Upper lobe of right lung (tissue), 1 donor: ENCODE measurements around the gene IGFBP6. TPM values are rescaled to one million over a fixed set of nuclear protein-coding genes. Genes with fewer than 3 reads are reported as not detected.

ENCODE experiments used
- ATAC-seq: fragments of 200-7000 bp; cut with Tn5 transposase; one replicate; pipeline ENCODE4 v1.9.1; 2020; ENCODE audit warnings: mild to moderate bottlenecking, moderate library complexity
- DNase-seq: peaks from one replicate; pipeline ENCODE4 v3.0.0-alpha.2; 2020
- H3K27ac ChIP-seq: fragments of 200-600 bp; one replicate; pipeline ENCODE4 v1.8.0; 2022
- H3K27me3 ChIP-seq: fragments of 200-600 bp; one replicate; pipeline ENCODE4 v1.8.0; 2022; ENCODE audit warnings: mild to moderate bottlenecking
- H3K36me3 ChIP-seq: fragments of 200-600 bp; one replicate; pipeline ENCODE4 v1.8.0; 2022
- H3K4me1 ChIP-seq: fragments of 200-600 bp; one replicate; pipeline ENCODE4 v1.8.0; 2022
- H3K4me3 ChIP-seq: fragments of 200-600 bp; one replicate; pipeline ENCODE4 v1.8.0; 2022; ENCODE audit warnings: mild to moderate bottlenecking
- H3K9me3 ChIP-seq: fragments of 200-600 bp; one replicate; pipeline ENCODE4 v1.8.0; 2022
- CTCF ChIP-seq: fragments of 200-600 bp; IDR thresholded peaks from one replicate; pipeline ENCODE4 v1.8.0; 2022; ENCODE audit warnings: antibody characterized with exemption
- intact Hi-C: fragments of 100-400 bp; cut with DNase I; formaldehyde crosslinking; loops from one replicate; pipeline ENCODE4 v1.11.0; 2022
- total RNA-seq: library from RNA; stranded (reverse); fragmentation: NEBNext Ultra II Directional; extraction: Animal tissue kit (Norgen Biotek cat#: 25700); gene quantifications from one replicate; pipeline ENCODE4 v1.2.1, GENCODE V29; 2021
- donor health status: DM: no; HTN: yes; CAD: no; lungs with severe emphysema.

IGFBP6 gene
- total RNA-seq, 1 donor from 2014 or later, result 34.6 TPM

DNA sequence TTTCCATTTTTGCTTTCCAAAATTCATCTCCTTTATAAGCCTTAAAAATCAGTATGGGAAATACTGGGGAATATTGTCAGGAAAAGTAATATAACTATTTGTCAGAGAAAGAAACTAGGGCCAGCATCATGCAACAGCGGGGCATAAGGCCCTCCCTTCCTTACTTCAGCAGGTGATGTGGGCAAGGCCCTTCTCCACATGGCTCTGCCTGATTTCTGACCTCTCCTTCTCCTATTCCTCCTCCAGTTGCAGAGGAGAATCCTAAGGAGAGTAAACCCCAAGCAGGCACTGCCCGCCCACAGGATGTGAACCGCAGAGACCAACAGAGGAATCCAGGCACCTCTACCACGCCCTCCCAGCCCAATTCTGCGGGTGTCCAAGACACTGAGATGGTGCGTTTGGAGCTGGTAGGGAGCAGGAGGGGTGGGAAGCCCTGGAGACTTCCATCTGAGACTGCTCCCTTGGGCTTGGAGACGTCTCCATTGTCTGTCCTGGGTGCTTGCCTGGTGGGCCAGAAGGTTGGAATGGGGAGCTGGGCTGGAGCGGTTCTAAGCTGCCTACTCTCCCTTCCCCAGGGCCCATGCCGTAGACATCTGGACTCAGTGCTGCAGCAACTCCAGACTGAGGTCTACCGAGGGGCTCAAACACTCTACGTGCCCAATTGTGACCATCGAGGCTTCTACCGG, 3.1 kb downstream of the IGFBP6 start:
- Histone ChIP-seq H3K27me3 (no peaks in the 10 kb centered on the region), H3K4me1 (peaks cover 35% of the 10 kb centered on the region), H3K27ac (no peak overlapping the region), H3K4me3 (no peak overlapping the region), H3K9me3 (no peaks in the 10 kb centered on the region), H3K36me3 (no peaks in the 10 kb centered on the region)
- no peak for TF ChIP-seq CTCF
- DNase-seq, result no peak
- ATAC-seq, result no peak
- intact Hi-C loops, result loop anchor here (5.0 kb wide), 1 partner anchor 33 kb away; no protein-coding TSS in a partner anchor

- intact Hi-C loops, result loop anchor here (5.0 kb wide), 1 partner anchor 34 kb away; no protein-coding TSS in a partner anchor
- Histone ChIP-seq H3K4me3 (no peak overlapping the region), H3K9me3 (no peaks in the 10 kb centered on the region), H3K27ac (no peak overlapping the region), H3K36me3 (no peaks in the 10 kb centered on the region), H3K27me3 (no peaks in the 10 kb centered on the region), H3K4me1 (peaks cover 30% of the 10 kb centered on the region)
- no peak for TF ChIP-seq CTCF
- DNase-seq (no peak), ATAC-seq (no peak)
Measured at GRCh38 chr12:53101266-53101665, 3.8 kb downstream of the IGFBP6 start.

GRCh38 chr12:53101931-53102781, 4.7 kb downstream of the IGFBP6 start:
- ATAC-seq, result no peak
- intact Hi-C loops, result loop anchor here (5.0 kb wide), 1 partner anchor 35 kb away; no protein-coding TSS in a partner anchor
- H3K36me3 ChIP-seq, result no peaks in the 10 kb centered on the region
- H3K27me3 ChIP-seq, result no peaks in the 10 kb centered on the region
- no peaks in the 10 kb centered on the region for H3K9me3 ChIP-seq
- H3K27ac ChIP-seq, result no peak overlapping the region
- TF ChIP-seq CTCF, result no peak
- no peak for DNase-seq
- peaks cover 21% of the 10 kb centered on the region for H3K4me1 ChIP-seq
- no peak overlapping the region for H3K4me3 ChIP-seq

DNA sequence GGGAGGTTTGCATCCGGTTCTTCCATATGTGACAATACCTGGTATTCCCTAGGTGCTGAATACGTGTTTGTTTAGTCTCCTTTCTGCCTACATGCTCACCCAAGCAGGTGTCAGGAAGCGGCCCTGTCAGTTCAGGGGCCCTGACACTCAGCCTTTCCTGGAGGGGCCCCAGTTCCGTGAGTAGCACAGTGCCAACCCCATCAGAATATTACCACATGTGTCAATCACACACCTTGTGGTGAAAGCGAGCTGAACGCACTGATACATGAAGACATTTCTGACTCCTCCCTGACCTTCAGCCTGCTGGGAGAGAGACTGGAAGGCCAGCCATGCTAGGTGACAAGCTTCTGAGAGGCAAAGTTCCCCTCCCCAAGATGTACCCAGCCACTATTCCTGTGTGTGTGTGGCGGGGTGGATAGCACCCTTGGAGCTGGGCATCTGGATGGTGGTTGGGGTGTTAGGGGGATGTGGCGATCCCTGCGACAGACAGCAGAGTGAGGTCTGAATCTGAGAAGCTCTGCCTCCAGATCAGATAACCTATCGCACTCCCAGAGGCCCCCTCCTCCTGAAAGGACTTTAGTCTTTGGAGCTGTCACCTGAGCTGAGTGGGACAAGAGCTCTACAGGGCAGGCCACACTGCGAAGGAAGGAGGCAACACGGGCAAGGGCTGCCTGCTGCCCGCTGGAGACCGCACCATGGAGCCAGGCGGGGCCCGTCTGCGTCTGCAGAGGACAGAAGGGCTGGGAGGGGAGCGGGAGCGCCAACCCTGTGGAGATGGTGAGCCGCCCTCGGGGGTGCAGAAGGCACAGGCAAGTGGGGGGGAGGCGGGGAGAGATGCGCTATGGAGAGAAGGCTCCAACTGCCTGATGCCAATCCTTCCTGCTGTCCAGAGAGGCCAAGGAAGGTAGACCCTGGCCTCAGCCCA, 5.7 kb downstream of the IGFBP6 start, which contains the start of gene SOAT2:
TSS of gene SOAT2 (plus strand) at position 604 of the 925 bp plus-strand sequence. CDS start at position 696, 92 bp downstream.
- TF ChIP-seq CTCF, result no peak
- no peak within 1 kb of the TSS for H3K4me3 ChIP-seq
- intact Hi-C loops, result loop anchor here (5.0 kb wide), 1 partner anchor 36 kb away; no protein-coding TSS in a partner anchor
- H3K36me3 ChIP-seq, result no peaks in the 10 kb centered on the region
- DNase-seq (no peak), ATAC-seq (no peak)
- H3K27ac ChIP-seq, result no peak within 1 kb of the TSS
- peaks cover 13% of the 10 kb centered on the region for H3K4me1 ChIP-seq
- no peaks in the 10 kb centered on the region for H3K27me3 ChIP-seq
- no peaks in the 10 kb centered on the region for H3K9me3 ChIP-seq

DNA sequence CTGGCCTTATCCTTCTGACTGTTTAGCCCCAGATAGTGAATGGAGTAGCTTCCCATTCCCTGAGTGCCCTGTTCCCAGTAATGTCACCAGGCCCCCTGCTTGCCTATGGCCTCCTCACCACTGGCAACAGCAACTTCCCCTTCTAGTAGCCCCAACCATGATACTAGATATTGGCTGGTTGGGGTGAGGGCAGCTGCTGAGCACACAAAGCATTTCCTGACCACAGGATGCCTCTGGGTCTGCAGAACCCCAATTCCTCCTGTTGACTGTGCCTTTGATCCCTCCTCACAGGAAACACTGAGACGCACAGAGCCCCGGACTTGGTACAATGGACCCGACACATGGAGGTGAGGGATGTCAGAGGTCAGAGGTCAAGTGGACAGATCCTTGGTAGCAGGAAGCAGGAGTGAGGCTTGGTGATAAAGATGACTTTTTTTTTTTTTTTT, 6.4 kb downstream of the IGFBP6 start:
- peaks cover 5% of the 10 kb centered on the region for H3K4me1 ChIP-seq

More for the DNA sequence above, 6.4 kb downstream of the IGFBP6 start:
- Histone ChIP-seq H3K27me3 (no peaks in the 10 kb centered on the region), H3K36me3 (no peaks in the 10 kb centered on the region), H3K9me3 (no peaks in the 10 kb centered on the region), H3K4me3 (no peak overlapping the region), H3K27ac (no peak overlapping the region)
- peak; percentile 19 for ATAC-seq
- no peak for TF ChIP-seq CTCF
- intact Hi-C loops, result loop anchor here (5.0 kb wide), 1 partner anchor 37 kb away; no protein-coding TSS in a partner anchor
- no peak for DNase-seq
